MCF 10A (cell line): ENCODE measurements around the gene RPS16. TPM values are rescaled to one million over a fixed set of nuclear protein-coding genes. Genes with fewer than 3 reads are reported as not detected.

Experiments
- BruUV-seq: library from RNA; stranded (reverse); fragments of 400-500 nt; replicated peaks from 2 replicates; lab custom pipeline; 2021; lab: Mats Ljungman, UMichigan
- CTCF ChIA-PET: fragments of 300-600 bp; sonication (Branson Sonifier 250); formaldehyde crosslinking; extraction: SDS; loops from one replicate; lab custom pipeline; 2021; ENCODE audit warnings: antibody characterized with exemption, inconsistent platforms; lab: Yijun Ruan, JAX
- POLR2A ChIA-PET: fragments of 300-600, 350-650 bp; sonication (Branson Sonifier 250); formaldehyde crosslinking; extraction: SDS; loops from one replicate; lab custom pipeline; 2020; ENCODE audit warnings: antibody characterized with exemption, inconsistent platforms; lab: Yijun Ruan, JAX
- DNase-seq: peaks from one replicate; pipeline ENCODE4 v3.0.0-alpha.2; 2018; ENCODE audit not compliant: unreplicated experiment
- H3K27ac Mint-ChIP-seq: one replicate; pipeline ENCODE4 v1.8.0; 2022; ENCODE audit warnings: mild to moderate bottlenecking, low read depth, mixed read lengths; ENCODE audit not compliant: unreplicated experiment
- H3K27me3 Mint-ChIP-seq: one replicate; pipeline ENCODE4 v1.8.0; 2022; ENCODE audit warnings: mixed read lengths; ENCODE audit not compliant: insufficient read depth, unreplicated experiment
- H3K36me3 Mint-ChIP-seq: one replicate; pipeline ENCODE4 v1.8.0; 2022; ENCODE audit warnings: mild to moderate bottlenecking, moderate library complexity, mixed read lengths; ENCODE audit not compliant: insufficient read depth, unreplicated experiment
- H3K4me1 Mint-ChIP-seq: one replicate; pipeline ENCODE4 v1.8.0; 2022; ENCODE audit warnings: mixed read lengths; ENCODE audit not compliant: insufficient read depth, unreplicated experiment
- H3K4me3 Mint-ChIP-seq: one replicate; pipeline ENCODE4 v1.8.0; 2022; ENCODE audit warnings: mild to moderate bottlenecking, moderate library complexity, mixed read lengths; ENCODE audit not compliant: unreplicated experiment
- H3K9me3 Mint-ChIP-seq: one replicate; pipeline ENCODE4 v1.8.0; 2022; ENCODE audit warnings: mixed read lengths; ENCODE audit not compliant: unreplicated experiment
- intact Hi-C: fragments of 100-400 bp; cut with micrococcal nuclease; formaldehyde crosslinking; loops from 2 replicates; pipeline ENCODE4 v1.14.1; 2022
- total RNA-seq: library from RNA; stranded (reverse); gene quantifications from 2 replicates; pipeline ENCODE4 v1.2.3, GENCODE V29; 2022
- TF ChIP-seq, protein P1 (sequence below): fragments of 200-600 bp; IDR thresholded peaks from one replicate; pipeline ENCODE4 v1.8.0; 2022; ENCODE audit warnings: antibody characterized with exemption, mild to moderate bottlenecking; ENCODE audit not compliant: unreplicated experiment

RPS16 gene
- total RNA-seq, 1 experiment from 2014 or later, result 2,909 TPM

DNA sequence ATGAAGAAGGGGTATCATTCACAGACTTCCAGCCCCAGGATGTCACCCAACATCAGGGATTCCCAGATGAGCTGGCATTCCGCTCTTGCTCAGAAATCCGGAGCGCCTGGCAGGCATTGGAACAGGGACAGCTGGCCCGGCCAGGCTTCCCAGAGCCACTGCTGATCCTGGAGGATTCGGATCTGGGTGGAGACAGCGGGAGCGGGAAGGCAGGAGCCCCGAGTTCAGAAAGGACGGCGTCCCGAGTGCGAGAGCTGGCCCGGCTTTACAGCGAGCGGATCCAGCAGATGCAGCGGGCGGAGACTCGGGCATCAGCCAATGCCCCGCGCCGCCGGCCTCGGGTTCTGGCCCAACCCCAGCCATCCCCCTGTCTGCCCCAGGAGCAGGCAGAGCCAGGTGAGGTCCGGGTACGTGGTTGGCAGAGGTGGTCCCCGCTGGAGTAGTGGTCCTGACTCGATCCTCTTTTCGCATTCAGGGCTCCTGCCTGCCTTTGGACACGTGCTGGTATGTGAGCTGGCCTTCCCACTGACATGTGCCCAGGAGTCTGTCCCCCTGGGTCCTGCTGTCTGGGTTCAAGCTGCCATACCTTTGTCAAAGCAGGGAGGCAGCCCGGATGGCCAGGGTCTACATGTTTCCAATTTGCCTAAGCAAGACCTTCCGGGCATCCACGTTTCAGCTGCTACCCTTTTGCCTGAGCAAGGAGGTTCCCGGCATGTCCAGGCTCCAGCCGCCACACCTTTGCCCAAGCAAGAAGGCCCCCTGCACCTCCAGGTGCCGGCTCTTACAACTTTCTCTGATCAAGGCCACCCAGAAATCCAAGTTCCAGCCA, 12.3 kb downstream of the RPS16 start:
- Mint-ChIP-seq H3K4me3 (no peak overlapping the region), H3K9me3 (no peaks in the 10 kb centered on the region), H3K4me1 (no peaks in the 10 kb centered on the region), H3K36me3 (no peaks in the 10 kb centered on the region), H3K27me3 (no peaks in the 10 kb centered on the region), H3K27ac (no peak overlapping the region)
- ChIA-PET CTCF (no interaction called here), POLR2A (interaction anchor here (0.8 to 2.2 kb wide), 4 partner anchors 10 to 116 kb away, joined by 3 to 14 read pairs (median 4); partner anchors contain the start of genes RPS16 and SUPT5H)
- intact Hi-C loops, result no loop called here
- BruUV-seq, result no TSS peak
- TF ChIP-seq, protein P1, sequence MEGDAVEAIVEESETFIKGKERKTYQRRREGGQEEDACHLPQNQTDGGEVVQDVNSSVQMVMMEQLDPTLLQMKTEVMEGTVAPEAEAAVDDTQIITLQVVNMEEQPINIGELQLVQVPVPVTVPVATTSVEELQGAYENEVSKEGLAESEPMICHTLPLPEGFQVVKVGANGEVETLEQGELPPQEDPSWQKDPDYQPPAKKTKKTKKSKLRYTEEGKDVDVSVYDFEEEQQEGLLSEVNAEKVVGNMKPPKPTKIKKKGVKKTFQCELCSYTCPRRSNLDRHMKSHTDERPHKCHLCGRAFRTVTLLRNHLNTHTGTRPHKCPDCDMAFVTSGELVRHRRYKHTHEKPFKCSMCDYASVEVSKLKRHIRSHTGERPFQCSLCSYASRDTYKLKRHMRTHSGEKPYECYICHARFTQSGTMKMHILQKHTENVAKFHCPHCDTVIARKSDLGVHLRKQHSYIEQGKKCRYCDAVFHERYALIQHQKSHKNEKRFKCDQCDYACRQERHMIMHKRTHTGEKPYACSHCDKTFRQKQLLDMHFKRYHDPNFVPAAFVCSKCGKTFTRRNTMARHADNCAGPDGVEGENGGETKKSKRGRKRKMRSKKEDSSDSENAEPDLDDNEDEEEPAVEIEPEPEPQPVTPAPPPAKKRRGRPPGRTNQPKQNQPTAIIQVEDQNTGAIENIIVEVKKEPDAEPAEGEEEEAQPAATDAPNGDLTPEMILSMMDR, result no peak
- no peak for DNase-seq

DNA sequence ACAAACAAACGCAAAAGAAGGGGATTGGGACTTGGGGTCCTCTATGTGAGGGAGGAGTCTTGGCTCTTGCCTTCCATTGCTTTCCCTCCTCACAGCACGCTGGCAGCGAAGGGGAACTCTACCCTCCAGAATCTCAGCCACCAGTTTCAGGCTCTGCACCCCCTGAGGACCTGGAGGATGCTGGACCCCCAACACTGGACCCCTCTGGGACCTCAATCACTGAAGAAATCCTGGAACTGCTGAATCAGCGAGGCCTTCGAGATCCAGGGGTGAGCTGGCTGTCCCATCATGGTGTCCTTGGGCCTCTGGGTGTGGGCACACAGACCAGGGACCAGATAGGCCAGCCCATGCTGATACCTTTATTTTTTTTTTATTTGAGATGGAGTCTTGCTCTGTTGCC, 13.7 kb downstream of the RPS16 start:
- TF ChIP-seq, protein P1, result no peak
- POLR2A ChIA-PET, result interaction anchor here (0.7 to 2.2 kb wide), 4 partner anchors 10 to 28 kb away, joined by 3 to 14 read pairs (median 4); partner anchors contain the start of genes PLEKHG2 and RPS16
- BruUV-seq, result no TSS peak
- DNase-seq, result no peak
- Mint-ChIP-seq H3K27ac (no peak overlapping the region), H3K27me3 (no peaks in the 10 kb centered on the region), H3K36me3 (no peaks in the 10 kb centered on the region), H3K9me3 (no peaks in the 10 kb centered on the region), H3K4me1 (no peaks in the 10 kb centered on the region), H3K4me3 (no peak overlapping the region)
- CTCF ChIA-PET, result interaction anchor here (0.6 to 1.4 kb wide), 3 partner anchors 11 to 117 kb away, joined by 3 to 5 read pairs (median 3); partner anchors contain the start of gene EID2
- intact Hi-C loops, result no loop called here

DNA sequence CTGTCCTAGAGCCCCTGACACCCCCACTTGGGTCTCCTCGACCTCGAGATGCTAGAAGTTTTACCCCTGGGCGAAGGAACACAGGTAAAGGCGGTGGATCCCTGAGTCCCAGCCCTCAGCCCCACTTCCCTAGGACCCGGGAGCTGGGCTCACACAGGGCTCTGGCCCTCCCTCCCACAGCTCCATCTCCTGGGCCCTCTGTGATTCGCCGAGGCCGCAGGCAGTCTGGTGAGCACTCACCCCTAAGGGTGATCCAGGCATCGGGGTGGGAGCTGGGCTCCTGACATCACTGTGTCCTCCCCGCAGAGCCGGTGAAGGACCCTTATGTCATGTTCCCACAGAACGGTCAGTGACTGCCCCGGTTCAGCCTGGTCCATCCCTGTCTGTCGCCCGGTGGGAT, 15.0 kb downstream of the RPS16 start:
- DNase-seq, result no peak
- intact Hi-C loops, result no loop called here
- no peaks in the 10 kb centered on the region for H3K4me1 Mint-ChIP-seq
- H3K9me3 Mint-ChIP-seq, result no peaks in the 10 kb centered on the region
- TF ChIP-seq, protein P1, result no peak
- H3K4me3 Mint-ChIP-seq, result no peak overlapping the region
- BruUV-seq, result no TSS peak
- no peak overlapping the region for H3K27ac Mint-ChIP-seq
- ChIA-PET POLR2A (interaction anchor here (0.8 to 1.8 kb wide), 5 partner anchors 8 to 30 kb away, joined by 3 to 7 read pairs (median 4); partner anchors contain the start of genes MED29, PAF1, PLEKHG2 and RPS16), CTCF (interaction anchor here (0.9 to 1.4 kb wide), 2 partner anchors 23 kb away, joined by 3 to 5 read pairs; no protein-coding TSS in a partner anchor)
- no peaks in the 10 kb centered on the region for H3K36me3 Mint-ChIP-seq
- no peaks in the 10 kb centered on the region for H3K27me3 Mint-ChIP-seq

DNA sequence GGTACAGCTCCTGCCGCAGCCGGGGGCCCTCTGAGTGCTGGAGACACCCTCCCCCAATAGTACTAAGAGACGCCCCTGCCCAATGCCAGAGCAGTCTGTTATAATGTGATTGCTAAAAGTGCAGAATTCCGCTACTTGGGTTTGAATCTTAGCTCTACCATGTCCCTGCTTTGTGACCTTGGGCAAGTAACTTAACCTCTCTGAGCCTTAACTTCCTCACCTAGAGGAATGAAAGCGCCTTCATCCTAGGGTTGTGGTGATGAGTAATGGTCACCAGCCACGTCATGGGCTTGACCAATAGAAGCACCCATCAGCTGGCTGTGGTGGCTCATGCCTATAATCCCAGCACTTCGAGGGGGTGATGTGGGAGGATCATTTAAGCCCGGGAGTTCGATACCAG, 16.7 kb downstream of the RPS16 start:
- ChIA-PET CTCF (interaction anchor here (0.6 kb wide), 1 partner anchor 283 kb away, joined by 3 read pairs; no protein-coding TSS in a partner anchor), POLR2A (no interaction called here)
- DNase-seq, result no peak
- no peaks in the 10 kb centered on the region for H3K36me3 Mint-ChIP-seq
- TF ChIP-seq, protein P1, result no peak
- no peaks in the 10 kb centered on the region for H3K27me3 Mint-ChIP-seq
- H3K27ac Mint-ChIP-seq, result no peak overlapping the region
- peaks cover 3% of the 10 kb centered on the region for H3K4me1 Mint-ChIP-seq
- BruUV-seq, result no TSS peak
- H3K9me3 Mint-ChIP-seq, result no peaks in the 10 kb centered on the region
- intact Hi-C loops, result no loop called here
- no peak overlapping the region for H3K4me3 Mint-ChIP-seq
